GM18517 (cell line): ENCODE data around the gene CROCC2.

Experiments used
- ATAC-seq: cut with Tn5 transposase; IDR thresholded peaks from one replicate; pipeline ENCODE4 v1.9.1; 2021; ENCODE audit warnings: mild to moderate bottlenecking, moderate library complexity; ENCODE audit not compliant: unreplicated experiment

The CROCC2 gene

GRCh38 chr2:240875228-240876034 lies 30.7 kb upstream of the CROCC2 start:
- ATAC-seq, result no peak

- no peak for ATAC-seq
These were observed 30.1 kb upstream of the CROCC2 start for GRCh38 chr2:240876035-240876474.

GRCh38 chr2:240876475-240877251 lies 29.5 kb upstream of the CROCC2 start:
- no peak for ATAC-seq

GRCh38 chr2:240877460-240878340 lies 28.4 kb upstream of the CROCC2 start:
- no peak for ATAC-seq

GRCh38 chr2:240878341-240878936 lies 27.7 kb upstream of the CROCC2 start:
- ATAC-seq, result no peak

GRCh38 chr2:240879105-240879504 lies 27.0 kb upstream of the CROCC2 start:
- ATAC-seq, result no peak

- no peak for ATAC-seq
These were observed 24.2 kb upstream of the CROCC2 start for GRCh38 chr2:240881913-240882312.

GRCh38 chr2:240884221-240884620 lies 21.9 kb upstream of the CROCC2 start:
- no peak for ATAC-seq

GRCh38 chr2:240884745-240885144 lies 21.4 kb upstream of the CROCC2 start:
- no peak for ATAC-seq

- ATAC-seq, result no peak
These were observed 20.6 kb upstream of the CROCC2 start for GRCh38 chr2:240885566-240885965.

- ATAC-seq, result no peak
These were observed 20.0 kb upstream of the CROCC2 start for GRCh38 chr2:240886023-240886565.

GRCh38 chr2:240886678-240887609 lies 19.2 kb upstream of the CROCC2 start:
- ATAC-seq, result no peak

GRCh38 chr2:240887631-240888030 lies 18.5 kb upstream of the CROCC2 start:
- no peak for ATAC-seq

- no peak for ATAC-seq
These were observed 17.8 kb upstream of the CROCC2 start for GRCh38 chr2:240888130-240888889.

GRCh38 chr2:240888890-240889573 lies 17.1 kb upstream of the CROCC2 start:
- ATAC-seq, result no peak

- no peak for ATAC-seq
These were observed 16.3 kb upstream of the CROCC2 start for GRCh38 chr2:240889601-240890560.

GRCh38 chr2:240890691-240891090 lies 15.4 kb upstream of the CROCC2 start:
- no peak for ATAC-seq
